NCI-H187 treated with DMSO at 0.1 percent for 48 hours (cell line): ENCODE results near the gene TJP1.
"Not testable (repeated sequence)": the region's sequence is repeated elsewhere in the genome, so short reads cannot be mapped to it uniquely, and the experiment has no call there.

ENCODE experiments used
- DNase-seq: peaks from one replicate; lab custom pipeline; 2025; lab: John Stamatoyannopoulos, UW

TJP1 gene

GRCh38 chr15:29681166-29681845 is 141.0 kb downstream of the TJP1 start:
- DNase-seq: no peak

DNA sequence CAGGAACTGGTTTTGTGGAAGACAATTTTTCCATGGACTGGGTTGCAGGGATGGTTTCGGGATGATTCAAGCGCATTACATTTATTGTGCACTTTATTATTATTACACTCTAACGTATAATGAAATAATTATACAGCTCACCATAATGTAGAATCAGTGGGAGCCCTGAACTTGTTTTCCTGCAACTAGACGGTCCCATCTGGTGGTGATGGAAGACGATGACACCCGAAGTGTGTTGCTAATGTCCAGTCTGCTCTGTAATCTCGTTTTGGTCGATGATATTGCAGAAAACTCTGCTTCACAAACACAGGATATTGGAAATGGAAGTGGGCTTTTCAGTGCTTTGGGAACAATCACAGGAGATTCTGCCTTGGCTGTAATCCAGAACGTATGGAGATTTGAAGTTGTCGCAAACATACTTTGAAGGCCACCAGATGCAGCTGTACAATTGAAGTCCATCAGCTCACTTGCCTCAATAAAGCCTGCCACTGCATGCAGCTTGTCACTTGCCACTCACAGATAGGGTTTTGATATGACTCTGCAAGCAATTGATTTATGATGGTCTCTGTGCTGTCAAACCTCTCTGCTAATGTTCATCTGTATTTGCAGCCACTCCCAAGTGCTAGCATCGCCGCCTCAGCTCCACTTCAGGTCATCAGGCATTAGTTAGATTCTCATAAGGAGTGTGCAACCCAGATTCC is 141.7 kb downstream of the TJP1 start:
- no peak for DNase-seq

GRCh38 chr15:29678504-29679034 is 143.7 kb downstream of the TJP1 start:
- DNase-seq: no peak

- DNase-seq: no peak
Observed at GRCh38 chr15:29677871-29678461, 144.3 kb downstream of the TJP1 start.

DNA sequence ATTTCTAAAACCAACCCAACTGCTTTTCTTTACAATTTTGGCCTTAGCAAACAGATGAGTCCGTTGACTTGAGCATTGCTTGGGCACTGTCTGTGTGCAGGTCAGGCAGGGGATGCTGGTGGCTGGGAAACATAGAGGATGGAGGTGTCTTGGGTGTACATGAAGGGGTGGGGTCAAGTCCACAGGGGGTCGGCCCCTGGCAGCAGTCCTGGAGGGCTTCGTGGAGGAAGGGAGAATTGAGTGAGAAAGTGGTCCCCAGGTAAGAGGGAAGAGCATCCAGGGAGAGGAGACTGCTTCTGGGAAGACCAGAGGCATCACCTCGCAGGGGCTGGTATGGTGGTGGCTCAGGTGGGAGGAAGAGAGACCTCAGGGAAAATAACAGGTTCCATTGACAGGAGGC is 144.8 kb downstream of the TJP1 start:
- DNase-seq: no peak

GRCh38 chr15:29676961-29677402 is 145.3 kb downstream of the TJP1 start:
- no peak for DNase-seq

DNA sequence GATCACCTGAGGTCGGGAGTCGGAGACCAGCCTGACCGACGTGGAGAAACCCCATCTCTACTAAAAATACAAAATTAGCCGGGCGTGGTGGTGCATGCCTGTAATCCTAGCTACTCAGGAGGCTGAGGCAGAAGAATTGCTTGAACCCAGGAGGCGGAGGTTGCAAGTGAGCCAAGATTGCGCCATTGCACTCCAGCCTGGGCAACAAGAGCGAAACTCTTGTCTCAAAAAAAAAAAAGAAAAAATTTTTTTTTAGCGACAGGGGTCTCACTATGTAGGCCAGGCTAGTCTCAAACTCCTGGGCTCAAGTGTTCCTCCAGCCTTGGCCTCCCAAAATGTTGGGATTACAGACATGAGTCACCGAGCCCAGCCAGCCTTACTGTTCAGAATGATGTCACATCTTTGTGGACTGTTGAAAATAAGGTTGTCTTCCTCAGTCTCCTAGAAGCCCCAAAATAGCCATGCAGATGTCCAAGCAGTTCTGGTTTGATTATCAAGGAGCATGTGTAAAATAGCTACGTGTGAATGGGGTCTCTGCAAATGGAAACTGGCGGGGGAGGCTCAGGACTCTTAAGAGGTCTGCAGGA is 145.8 kb downstream of the TJP1 start:
- DNase-seq: not testable (repeated sequence)

DNA sequence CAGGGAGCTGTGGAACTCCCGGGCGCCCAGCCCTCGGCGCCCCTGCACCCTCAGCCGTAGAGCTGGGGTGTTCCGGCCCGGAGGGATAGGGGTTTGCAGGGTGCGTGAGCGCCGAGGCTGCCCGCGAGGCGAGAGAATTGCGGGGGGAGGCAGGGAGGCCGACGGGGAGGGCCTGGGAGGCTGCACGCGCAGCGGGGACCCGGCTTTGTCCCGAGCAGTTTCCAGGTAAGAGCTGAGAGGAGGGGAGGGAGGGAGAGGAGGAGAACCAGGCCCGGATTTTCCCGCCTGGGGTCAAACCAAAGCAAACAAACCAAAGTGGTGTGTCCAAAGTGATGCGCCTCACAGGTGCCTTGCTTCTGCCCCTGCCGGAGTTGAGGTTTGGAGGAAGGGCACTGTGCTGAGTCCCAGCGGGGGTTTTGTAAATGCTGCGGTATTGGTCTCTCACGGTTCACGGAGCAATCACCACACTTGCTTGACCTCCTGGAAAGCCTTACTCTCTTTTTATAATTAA is 146.4 kb downstream of the TJP1 start:
- DNase-seq: no peak

DNA sequence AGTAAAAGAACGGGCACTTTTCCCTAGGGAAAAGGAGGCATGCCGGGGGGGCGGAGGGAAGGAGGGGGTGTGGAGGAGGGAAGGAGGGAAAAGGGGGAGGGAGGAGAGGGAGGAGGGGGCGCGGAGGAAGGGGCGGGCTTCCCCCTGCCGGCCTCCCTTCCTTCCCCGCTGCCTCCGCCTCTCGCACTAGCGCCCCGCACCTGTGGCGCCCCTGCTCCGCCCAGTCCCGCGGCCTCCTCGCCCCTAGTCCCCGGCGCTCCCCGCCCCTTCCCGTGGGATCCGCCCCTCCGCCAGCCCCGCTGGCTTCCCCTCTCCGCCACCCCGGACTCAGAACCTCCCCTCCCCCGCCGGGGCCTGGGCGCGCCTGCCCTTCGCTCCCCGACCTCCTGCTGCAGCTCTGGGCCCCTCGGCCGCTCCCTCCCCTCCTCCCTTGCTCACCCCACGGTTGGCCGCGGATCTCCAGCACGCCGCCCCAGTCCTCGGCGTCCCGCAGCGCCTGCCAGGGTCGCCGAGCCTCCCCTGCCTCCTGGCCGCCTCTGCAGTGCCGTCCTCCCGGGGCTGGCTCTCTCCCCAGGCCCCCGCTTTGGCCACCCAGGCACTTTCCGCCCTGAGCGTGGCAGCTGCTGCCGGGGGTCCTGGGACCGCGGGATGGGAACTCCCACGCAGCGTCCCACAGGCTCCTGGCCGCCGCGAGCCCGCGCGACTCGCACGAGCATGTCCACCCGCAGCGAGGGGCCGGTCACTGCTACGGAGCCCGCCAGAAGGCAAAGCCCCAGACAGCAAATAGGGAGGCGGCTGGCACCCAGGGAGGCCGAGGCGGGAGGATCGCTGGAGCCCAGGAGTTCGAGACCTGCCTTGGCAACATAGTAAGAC is 147.4 kb downstream of the TJP1 start:
- no peak for DNase-seq

DNA sequence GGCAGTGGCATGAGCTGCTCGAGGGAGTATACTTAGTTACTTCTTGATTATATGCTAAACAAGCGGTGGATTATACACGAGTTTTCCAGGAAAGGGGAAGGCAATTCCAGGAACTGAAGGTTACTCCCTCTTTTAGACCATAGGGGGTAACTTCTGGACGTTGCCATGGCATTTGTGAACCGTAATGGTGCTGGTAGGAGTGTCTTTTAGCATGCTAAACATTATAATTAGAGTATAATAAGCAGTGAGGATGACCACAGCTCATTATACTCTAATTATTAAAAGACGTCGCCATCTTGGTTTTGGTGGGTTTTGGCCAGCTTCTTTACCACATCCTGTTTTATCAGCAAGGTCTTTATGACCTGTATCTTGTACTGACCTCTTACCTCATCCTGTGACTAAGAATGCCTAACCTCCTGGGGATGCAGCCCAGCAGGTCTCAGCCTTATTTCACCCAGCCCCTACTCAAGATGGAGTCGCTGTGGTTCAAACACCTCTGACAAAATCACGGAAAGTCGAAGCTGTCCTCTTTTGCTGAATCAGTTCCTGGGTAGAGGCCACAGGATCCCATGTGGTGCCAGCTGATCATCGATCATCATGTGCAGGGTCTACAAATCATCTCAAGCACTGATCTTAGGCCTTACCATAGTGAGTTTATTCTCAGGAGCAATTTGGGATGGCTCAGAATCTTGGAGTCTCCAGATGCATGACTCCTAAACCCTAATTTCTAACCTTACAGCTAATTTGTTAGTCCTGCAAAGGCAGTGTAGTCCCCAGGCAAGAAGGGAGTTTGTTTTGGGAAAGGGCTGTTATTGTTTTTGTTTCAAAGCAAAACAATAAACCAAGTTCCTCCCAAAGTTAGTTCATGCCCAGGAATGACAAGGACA is 149.1 kb downstream of the TJP1 start:
- no peak for DNase-seq

GRCh38 chr15:29672446-29672845 is 149.8 kb downstream of the TJP1 start:
- no peak for DNase-seq

DNA sequence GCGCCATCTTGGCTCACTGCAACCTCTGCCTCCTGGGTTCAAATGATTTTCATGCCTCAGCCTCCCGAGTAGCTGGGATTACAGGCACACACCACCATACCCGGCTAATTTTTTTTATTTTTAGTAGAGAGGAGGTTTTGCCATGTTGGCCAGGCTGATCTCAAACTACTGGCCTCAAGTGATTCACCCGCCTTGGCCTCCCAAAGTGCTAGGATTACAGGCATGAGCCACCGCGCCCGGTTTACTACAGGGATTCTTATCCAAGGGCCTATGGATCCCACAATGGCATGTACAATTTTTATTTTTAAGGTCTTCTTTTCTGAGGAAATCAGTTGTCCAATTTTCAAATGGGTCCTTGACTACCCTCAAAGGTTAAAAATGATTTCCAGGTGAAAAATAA is 150.2 kb downstream of the TJP1 start:
- not testable (repeated sequence) for DNase-seq

GRCh38 chr15:29670998-29671981 is 151.0 kb downstream of the TJP1 start:
- DNase-seq: no peak

GRCh38 chr15:29670266-29670665 is 152.0 kb downstream of the TJP1 start:
- no peak for DNase-seq

DNA sequence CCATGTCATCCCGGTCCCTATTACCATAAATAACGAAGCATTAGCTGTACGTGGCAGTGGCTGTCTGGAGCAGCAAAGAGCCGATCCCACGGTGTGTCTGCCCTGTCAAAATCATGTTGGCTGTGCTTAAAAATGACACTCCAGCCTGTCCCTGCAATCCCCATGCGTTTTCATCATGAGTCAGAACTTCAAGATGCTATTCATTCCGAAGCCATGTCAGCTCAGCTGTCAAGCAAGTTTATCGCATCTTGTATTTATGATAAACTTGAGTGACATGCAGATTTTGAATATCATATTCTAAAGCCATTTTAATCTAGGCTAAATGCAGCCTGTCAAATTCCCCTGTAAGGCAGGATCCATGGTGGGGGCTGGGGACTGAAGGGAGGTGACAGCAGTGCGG is 152.4 kb downstream of the TJP1 start:
- DNase-seq: no peak

- DNase-seq: no peak
Observed at GRCh38 chr15:29668120-29668602, 154.1 kb downstream of the TJP1 start.

GRCh38 chr15:29666241-29666640 is 156.0 kb downstream of the TJP1 start:
- DNase-seq: no peak

GRCh38 chr15:29665444-29666003 is 156.7 kb downstream of the TJP1 start:
- no peak for DNase-seq

GRCh38 chr15:29664406-29664805 is 157.9 kb downstream of the TJP1 start:
- no peak for DNase-seq
